NCI-H524 treated with DMSO at 0.1 percent for 48 hours (cell line): ENCODE measurements around the gene ERBB2.
"Not testable (repeated sequence)": the region's sequence is repeated elsewhere in the genome, so short reads cannot be mapped to it uniquely, and the experiment has no call there.

ENCODE experiments used
- DNase-seq: peaks from one replicate; lab custom pipeline; 2025; lab: John Stamatoyannopoulos, UW

ERBB2 gene

DNA sequence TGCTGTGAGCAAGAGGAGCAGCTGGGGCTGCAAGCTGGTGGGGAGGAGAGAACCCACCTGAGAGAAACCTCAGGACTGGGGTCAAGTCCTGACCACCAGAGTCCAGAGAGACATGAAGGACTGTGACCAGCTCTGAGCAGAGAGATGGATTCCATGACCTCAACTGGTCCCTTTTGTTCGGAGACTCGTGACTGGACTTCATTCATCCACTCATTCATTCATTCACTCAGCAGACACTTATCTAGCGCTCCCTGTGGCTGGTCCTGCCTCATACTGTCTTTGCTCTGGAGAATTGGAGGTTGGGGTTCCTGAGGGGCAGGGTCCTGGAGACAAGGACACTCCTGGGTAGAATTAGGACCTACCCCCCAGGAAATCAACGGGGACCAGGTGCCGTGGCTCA lies 4.0 kb downstream of the ERBB2 start:
- no peak for DNase-seq

DNA sequence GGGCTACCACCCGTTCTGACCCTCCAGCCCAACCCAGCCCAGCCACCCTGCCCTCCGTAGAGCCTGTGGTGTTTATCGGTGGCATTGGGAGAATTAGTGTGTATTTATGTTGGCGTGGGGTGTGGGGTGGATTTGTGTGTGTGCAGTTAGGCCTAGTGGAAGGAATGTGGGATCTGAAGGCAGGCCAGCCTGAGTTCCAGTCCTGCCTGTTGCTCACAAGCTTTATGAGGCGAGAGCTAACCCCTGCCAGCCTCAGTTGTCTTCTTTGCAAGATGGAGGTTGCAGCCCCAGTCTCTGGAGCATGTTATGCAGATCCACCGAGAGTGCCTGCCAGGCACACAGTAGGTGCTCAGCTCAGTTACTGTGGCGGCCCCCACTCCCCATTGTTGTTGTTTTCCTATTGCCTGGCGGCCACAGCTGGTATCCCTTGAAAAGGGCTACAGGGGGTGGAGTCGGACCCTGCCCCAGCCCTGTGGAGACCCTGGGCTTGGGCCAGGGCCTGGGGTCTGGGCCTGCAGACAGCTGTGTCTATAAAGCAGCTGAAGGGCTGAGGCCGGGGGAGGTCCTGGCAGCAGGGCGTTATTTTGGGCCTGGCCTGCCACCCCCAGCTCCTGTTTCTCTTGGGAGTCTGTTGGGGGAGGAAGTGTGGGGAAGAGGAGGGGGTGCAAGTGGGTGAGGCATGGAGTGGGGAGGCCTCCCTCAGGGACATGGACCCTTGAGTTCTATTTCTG lies 5.1 kb downstream of the ERBB2 start:
- no peak for DNase-seq

DNA sequence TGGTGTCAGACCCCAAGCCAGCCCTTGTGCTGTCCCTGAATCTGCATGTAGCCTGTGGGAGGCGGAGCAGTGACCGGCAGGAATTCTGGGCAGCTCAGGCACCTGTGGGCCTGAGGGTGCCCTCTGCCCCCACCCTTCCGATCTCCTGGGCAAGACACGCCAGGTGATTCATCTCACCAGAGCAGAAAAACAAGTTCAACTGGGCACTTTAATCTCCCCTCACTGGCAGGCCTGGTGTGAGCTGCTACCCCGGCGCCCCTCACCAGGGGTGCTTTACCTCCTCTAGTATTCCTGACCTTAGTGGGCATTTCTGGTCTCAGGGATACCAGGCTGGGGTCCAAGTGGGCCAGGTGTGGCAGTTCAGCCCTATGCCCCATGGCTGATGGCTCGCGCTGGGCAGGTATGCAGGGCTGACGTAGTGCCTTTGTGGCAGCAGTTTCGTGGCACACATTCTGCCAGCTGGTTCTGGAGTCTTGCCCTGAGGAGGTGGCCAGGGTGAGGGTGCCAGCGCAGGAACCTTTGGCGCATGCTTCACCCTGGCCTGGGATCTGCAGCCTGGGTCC lies 6.0 kb downstream of the ERBB2 start:
- no peak for DNase-seq

- DNase-seq = no peak
These were observed 6.5 kb downstream of the ERBB2 start for GRCh38 chr17:39706383-39706782.

DNA sequence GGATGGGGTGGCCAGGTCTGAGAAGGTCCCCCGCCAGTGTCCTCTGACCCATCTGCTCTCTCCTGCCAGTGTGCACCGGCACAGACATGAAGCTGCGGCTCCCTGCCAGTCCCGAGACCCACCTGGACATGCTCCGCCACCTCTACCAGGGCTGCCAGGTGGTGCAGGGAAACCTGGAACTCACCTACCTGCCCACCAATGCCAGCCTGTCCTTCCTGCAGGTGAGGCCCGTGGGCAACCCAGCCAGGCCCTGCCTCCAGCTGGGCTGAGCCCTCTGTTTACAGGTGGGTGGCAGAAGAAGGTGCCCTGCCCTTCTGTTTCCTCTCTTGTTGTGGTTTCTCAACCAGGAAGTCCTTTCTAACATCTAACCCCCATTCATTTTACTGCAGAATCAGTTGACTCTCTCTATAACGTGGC lies 7.1 kb downstream of the ERBB2 start:
- DNase-seq = no peak

- DNase-seq = no peak
These were observed 9.6 kb downstream of the ERBB2 start for GRCh38 chr17:39709319-39709997.

DNA sequence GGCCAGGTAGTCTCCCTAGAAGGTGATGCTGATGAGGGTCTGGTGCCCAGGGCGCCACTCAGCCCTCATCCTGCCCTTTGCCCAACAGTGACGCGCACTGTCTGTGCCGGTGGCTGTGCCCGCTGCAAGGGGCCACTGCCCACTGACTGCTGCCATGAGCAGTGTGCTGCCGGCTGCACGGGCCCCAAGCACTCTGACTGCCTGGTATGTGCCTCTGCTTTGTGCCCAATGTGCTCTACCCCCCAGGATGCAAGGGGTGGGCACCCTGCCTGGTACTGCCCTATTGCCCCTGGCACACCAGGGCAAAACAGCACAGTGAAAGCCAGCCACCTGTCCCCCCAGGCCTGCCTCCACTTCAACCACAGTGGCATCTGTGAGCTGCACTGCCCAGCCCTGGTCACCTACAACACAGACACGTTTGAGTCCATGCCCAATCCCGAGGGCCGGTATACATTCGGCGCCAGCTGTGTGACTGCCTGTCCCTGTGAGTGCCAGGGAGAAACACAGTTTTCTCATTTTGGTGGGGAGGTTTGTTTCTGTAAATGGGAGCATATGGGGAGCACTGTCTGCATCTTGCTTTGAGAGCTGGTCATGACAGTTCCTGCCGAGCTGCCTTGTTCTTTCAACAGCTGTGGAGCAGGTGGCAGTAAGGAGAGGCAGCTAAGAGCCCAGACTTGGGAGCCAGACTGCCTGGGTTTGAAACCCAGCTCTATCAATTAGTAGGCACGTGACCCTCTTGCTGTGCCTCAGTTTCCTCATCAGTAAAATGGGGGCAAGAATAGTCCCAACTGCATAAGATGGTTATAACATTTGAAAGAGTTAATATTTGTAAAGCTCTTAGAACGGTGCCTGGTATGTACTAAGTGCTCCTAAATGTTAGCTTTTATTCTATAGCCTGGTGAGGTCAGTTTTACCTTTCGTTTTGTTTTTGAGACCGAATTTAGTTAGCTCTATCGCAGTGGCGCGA lies 10.4 kb downstream of the ERBB2 start:
- no peak for DNase-seq

DNA sequence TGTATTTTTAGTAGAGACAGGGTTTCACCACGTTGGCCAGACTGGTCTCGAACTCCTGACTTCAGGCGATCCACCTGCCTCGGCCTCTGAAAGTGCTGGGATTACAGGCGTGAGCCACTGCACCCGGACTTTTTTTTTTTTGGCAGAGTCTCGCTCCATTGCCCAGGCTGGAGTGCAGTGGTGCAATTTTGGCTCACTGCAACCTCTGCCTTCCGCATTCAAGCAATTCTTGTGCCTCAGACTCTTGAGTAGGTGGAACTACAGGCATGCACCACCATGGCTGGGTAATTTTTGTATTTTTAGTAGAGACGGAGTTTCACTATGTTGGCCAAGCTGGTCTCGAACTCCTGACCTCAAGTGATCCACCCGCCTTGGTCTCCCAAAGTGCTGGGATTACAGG lies 11.2 kb downstream of the ERBB2 start:
- DNase-seq = not testable (repeated sequence)

- no peak for DNase-seq
These were observed 12.0 kb downstream of the ERBB2 start for GRCh38 chr17:39711851-39712250.

DNA sequence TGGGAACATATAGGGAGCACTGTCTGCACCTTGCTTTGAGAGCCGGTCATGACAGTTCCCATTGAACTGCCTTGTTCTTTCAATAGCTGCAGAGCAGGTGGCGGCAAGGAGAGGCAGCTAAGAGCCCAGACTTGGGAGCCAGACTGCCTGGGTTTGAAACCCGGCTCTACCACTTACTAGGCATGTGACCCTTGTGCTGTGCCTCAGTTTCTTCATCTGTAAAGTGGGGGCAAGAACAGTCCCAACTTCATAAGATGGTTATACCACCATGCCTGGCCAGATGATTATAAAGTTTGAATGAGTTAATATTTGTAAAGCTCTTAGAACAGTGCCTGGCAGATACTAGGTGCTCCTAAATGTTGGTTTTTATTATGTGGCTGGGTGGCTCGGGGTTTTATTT lies 14.4 kb downstream of the ERBB2 start:
- no peak for DNase-seq

- DNase-seq = no peak
These were observed 15.7 kb downstream of the ERBB2 start for GRCh38 chr17:39715375-39716072.

GRCh38 chr17:39716073-39716818 lies 16.4 kb downstream of the ERBB2 start:
- no peak for DNase-seq

DNA sequence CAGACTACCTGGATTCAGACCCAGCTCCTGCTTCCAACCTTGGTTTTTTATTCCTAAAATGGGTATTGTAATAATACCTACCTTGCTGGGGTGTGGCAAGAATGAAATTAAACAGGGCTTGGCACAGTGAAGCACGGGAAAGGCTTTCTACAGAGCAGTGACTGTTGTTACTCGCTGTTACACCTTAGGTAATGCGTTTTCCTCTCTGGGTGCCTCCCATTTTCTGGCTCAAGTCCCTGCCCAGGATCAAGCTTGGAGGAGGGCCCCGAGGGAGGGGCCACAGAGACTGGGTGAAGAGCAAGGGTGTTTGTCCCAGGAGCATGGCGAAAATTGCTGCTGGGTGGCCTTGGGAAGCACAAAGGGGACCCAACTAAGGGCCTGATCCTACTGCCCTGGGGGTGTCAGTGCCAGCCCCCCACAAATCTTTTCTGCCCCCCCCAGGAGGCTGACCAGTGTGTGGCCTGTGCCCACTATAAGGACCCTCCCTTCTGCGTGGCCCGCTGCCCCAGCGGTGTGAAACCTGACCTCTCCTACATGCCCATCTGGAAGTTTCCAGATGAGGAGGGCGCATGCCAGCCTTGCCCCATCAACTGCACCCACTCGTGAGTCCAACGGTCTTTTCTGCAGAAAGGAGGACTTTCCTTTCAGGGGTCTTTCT lies 17.1 kb downstream of the ERBB2 start:
- no peak for DNase-seq

DNA sequence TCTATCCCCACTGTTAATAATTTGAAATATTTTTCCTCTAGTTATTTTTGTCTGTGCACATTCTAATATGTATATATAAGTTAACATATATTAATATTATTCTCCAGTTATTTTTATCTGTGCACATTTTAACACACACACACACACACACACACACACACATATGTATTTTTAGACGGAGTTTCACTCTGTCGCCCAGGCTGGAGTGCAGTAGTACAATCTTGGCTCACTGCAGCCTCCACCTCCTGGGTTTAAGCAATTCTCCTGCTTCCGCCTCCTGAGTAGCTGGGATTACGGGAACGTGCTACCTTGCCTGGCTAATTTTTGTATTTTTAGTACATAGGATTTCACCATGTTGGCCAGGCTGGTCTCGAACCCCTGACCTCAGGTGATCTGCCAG lies 17.8 kb downstream of the ERBB2 start:
- DNase-seq = no peak

- no peak for DNase-seq
These were observed 19.9 kb downstream of the ERBB2 start for GRCh38 chr17:39719563-39720355.

DNA sequence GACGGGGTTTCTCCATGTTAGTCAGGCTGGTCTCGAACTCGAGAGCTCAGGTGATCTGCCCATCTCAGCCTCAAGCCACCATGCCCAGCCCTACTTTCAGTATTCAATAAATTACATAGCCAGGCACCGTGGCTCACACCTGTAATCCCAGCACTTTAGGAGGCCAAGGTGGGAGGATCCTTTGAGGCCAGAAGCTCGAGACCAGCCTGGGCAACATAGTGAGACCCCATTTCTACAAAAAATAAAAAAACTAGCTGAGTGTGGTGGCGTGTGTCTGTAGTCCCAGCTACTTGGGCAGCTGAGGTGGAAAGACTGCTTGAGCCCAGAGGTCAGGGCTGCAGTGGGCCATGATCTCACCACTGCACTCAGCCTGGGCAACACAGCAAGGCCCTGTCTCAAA lies 22.2 kb downstream of the ERBB2 start:
- DNase-seq = no peak

DNA sequence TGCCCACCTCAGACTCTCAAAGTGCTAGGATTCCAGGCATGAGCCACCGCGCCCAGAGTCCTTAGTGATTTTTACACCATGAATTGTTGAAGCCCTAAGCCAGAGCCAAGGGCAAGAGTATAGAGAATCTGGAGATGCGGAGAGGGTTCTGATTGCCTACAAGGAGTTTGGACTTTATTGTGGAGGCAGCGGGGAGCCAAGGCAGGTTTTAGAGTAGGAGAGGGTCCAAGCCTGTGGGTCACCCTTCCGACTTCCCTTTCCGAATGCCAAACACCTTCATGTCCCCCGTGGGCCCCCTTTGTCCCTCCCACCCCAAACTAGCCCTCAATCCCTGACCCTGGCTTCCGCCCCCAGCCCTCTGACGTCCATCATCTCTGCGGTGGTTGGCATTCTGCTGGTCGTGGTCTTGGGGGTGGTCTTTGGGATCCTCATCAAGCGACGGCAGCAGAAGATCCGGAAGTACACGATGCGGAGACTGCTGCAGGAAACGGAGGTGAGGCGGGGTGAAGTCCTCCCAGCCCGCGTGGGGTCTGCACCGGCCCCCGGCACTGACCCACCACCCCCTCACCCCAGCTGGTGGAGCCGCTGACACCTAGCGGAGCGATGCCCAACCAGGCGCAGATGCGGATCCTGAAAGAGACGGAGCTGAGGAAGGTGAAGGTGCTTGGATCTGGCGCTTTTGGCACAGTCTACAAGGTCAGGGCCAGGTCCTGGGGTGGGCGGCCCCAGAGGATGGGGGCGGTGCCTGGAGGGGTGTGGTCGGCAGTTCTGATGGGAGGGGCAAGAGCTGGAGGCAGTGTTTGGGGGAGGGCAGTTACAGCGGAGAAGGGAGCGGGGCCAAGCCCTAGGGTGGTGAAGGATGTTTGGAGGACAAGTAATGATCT lies 23.3 kb downstream of the ERBB2 start:
- DNase-seq = no peak

DNA sequence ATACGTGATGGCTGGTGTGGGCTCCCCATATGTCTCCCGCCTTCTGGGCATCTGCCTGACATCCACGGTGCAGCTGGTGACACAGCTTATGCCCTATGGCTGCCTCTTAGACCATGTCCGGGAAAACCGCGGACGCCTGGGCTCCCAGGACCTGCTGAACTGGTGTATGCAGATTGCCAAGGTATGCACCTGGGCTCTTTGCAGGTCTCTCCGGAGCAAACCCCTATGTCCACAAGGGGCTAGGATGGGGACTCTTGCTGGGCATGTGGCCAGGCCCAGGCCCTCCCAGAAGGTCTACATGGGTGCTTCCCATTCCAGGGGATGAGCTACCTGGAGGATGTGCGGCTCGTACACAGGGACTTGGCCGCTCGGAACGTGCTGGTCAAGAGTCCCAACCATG lies 24.9 kb downstream of the ERBB2 start:
- no peak for DNase-seq

DNA sequence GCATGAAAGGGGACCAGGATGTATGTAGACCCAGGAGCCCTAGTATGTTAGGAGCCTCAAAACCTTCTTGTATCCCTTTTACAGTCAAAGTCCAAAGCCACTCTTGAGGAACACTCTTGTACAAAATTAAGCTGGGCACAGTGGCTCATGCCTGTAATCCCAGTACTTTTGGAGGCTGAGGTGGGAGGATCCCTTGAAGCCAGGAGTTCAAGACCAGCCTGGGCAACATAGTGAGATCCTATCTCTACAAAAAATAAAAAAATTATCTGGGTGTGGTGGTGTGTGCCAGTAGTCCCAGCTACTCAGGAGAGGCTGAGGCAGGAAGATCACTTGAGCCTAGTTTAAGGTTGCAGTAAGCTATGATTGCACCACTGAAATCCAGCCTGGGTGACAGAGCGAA lies 26.1 kb downstream of the ERBB2 start:
- not testable (repeated sequence) for DNase-seq
